Esophagus squamous epithelium (tissue), 4 donors: Measurements from ENCODE around the gene PNN.

Source experiments
- POLR2A ChIP-seq, 4 donors: fragments of 450-650 bp; IDR thresholded peaks; one replicate each; pipeline ENCODE4 v1.6.1; 2017; ENCODE audit warnings: antibody characterized with exemption in 4 of 4, mild to moderate bottlenecking in 4 of 4, moderate library complexity in 3 of 4
- TF ChIP-seq, protein P1 (sequence below), 6 experiments: fragments of 450-650 bp in 4 of 6; fragments of 200-600 bp in 2 of 6; sonication (generic) in 2 of 6; IDR thresholded peaks; one replicate each; pipeline ENCODE4 v1.5.1; 2016 to 2019; ENCODE audit warnings: antibody characterized with exemption in 6 of 6, mild to moderate bottlenecking in 4 of 6, moderate library complexity in 4 of 6

DNA sequence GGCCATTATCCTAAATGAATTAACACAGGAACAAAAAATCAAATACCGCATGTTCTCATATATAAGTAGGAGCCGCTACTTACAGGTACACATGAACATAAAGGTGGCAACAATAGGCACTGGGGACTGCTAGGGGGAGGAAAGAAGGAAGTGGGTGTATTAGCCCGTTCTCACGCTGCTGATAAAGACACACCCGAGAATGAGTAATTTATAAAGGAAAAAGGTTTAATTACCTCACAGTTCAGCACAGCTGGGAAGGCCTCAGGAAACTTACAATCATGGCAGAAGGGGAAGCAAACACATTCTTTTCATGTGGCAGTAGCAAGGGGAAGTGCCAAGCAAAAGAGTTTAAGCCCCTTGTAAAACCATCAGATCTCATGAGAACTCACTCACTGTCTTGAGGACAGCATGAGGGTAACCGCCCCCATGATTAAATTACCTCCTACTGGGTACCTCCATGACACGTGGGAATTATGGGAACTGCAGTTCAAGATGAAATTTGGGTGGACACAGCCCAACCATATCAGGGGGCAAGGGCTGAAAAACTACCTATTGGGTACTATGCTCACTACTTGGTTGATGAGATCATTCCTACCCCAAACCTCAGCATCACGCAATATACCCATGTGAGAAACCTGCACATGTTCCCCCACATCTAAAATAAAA lies 42.3 kb downstream of the PNN start:
- TF ChIP-seq POLR2A (IDR thresholded peaks at IDR 0.05), result no peak
- TF ChIP-seq, protein P1, sequence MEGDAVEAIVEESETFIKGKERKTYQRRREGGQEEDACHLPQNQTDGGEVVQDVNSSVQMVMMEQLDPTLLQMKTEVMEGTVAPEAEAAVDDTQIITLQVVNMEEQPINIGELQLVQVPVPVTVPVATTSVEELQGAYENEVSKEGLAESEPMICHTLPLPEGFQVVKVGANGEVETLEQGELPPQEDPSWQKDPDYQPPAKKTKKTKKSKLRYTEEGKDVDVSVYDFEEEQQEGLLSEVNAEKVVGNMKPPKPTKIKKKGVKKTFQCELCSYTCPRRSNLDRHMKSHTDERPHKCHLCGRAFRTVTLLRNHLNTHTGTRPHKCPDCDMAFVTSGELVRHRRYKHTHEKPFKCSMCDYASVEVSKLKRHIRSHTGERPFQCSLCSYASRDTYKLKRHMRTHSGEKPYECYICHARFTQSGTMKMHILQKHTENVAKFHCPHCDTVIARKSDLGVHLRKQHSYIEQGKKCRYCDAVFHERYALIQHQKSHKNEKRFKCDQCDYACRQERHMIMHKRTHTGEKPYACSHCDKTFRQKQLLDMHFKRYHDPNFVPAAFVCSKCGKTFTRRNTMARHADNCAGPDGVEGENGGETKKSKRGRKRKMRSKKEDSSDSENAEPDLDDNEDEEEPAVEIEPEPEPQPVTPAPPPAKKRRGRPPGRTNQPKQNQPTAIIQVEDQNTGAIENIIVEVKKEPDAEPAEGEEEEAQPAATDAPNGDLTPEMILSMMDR (IDR thresholded peaks at IDR 0.05), result no peak
